Measurements from ENCODE around the gene LMF2. TPM values are rescaled to one million over a fixed set of nuclear protein-coding genes. Genes with fewer than 3 reads are reported as not detected.

LMF2 gene
- total RNA-seq, 2 donors from 2014 or later: 147 to 158 TPM

DNA sequence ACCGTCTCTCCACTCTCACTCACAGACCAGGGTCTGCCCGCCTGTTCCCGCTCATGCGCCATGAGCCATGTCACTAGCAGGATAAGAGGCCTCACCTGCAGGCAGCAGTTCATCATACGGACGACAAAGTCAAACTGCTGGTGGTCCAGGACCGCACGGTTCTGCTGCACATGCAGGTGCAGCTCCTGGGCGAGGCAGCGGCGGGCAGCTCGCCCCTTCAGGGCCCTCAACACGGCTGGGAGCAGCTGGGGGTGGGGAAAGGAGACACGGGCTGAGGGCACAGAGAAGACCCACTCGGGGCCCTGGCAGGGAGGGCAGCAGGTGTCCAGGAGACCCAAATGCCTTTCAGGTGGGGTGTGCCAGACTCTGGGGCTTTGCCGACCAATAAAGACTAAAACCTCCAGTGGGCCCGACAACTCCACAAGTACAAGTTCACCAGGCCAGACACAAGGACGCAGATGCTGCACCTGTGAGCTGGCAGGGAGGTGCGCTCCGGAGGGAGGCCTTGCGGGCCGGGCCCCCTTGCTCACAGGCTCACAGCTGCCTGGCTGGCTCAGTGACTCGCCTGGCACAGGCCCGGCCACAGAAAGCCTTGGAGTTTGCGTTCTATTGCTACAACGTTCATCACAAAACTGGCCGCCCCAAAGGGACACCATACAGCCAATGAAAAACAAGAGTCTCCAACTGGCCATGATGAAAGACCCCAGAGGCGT, 44.2 kb downstream of the LMF2 start:
- H3K36me3 ChIP-seq (replicated peaks in 1 of 2; ENCODE audit: insufficient read depth in 1 of 2, low read depth in 2 of 2): peaks cover 49 to 69% of the 10 kb centered on the region in 2 donors
- whole genome bisulfite sequencing, 2 donors: 90 to 92% methylated on average over 17 to 28 of the region's 28 CpGs

DNA sequence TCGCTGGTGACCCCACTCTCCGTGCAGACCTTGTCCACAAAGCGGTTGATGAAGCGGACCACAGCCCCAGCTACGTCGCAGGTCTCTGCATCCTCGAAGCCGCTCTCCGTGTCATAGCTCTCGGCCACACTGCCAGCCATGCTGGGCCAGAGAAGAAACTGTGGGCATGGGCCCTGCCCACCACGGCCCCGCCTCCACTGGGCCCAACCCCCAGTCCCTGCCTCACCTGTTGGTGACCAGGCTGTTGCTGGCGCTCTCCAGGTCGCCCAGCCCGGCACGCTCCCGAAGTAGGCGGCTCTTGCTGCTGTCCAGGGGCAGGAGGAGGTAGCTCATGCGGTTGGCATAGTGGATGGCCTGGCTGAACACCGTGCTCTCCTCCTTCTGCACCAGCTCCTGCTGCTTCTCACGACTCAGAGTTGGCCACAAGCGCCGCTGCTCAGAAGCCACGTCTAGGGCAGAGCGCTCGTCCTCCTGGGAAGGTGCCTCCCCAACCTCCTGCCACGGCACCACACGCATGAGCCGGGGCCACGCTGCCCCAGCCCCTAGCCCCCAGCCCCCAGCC, 45.4 kb downstream of the LMF2 start:
- H3K4me3 ChIP-seq: no peak overlapping the region
- ATAC-seq (no peak), DNase-seq (no peak)
- intact Hi-C loops (cut with DNase I): no loop called here
- H3K27ac ChIP-seq: no peak overlapping the region
- no peaks in the 10 kb centered on the region for H3K27me3 ChIP-seq
- H3K9me3 ChIP-seq: no peaks in the 10 kb centered on the region
- H3K4me1 ChIP-seq: no peaks in the 10 kb centered on the region
- peaks cover 48 to 65% of the 10 kb centered on the region in 2 donors for H3K36me3 ChIP-seq (replicated peaks in 1 of 2; ENCODE audit: insufficient read depth in 1 of 2, low read depth in 2 of 2)
- 90 to 94% methylated on average over 20 to 29 of the region's 30 CpGs for WGBS, 2 donors
- no peak for TF ChIP-seq POLR2A (IDR thresholded peaks at IDR 0.05)
- TF ChIP-seq, protein P1, sequence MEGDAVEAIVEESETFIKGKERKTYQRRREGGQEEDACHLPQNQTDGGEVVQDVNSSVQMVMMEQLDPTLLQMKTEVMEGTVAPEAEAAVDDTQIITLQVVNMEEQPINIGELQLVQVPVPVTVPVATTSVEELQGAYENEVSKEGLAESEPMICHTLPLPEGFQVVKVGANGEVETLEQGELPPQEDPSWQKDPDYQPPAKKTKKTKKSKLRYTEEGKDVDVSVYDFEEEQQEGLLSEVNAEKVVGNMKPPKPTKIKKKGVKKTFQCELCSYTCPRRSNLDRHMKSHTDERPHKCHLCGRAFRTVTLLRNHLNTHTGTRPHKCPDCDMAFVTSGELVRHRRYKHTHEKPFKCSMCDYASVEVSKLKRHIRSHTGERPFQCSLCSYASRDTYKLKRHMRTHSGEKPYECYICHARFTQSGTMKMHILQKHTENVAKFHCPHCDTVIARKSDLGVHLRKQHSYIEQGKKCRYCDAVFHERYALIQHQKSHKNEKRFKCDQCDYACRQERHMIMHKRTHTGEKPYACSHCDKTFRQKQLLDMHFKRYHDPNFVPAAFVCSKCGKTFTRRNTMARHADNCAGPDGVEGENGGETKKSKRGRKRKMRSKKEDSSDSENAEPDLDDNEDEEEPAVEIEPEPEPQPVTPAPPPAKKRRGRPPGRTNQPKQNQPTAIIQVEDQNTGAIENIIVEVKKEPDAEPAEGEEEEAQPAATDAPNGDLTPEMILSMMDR (IDR thresholded peaks at IDR 0.05): no peak

More for the DNA sequence above, 44.2 kb downstream of the LMF2 start:
- no peaks in the 10 kb centered on the region for H3K27me3 ChIP-seq
- H3K27ac ChIP-seq: no peak overlapping the region
- no peak for DNase-seq
- H3K4me1 ChIP-seq: no peaks in the 10 kb centered on the region
- no peak overlapping the region for H3K4me3 ChIP-seq
- intact Hi-C loops (cut with DNase I): no loop called here
- H3K9me3 ChIP-seq: no peaks in the 10 kb centered on the region
- ATAC-seq: no peak
- no peak for TF ChIP-seq POLR2A (IDR thresholded peaks at IDR 0.05)
- TF ChIP-seq, protein P1 (IDR thresholded peaks at IDR 0.05): no peak

DNA sequence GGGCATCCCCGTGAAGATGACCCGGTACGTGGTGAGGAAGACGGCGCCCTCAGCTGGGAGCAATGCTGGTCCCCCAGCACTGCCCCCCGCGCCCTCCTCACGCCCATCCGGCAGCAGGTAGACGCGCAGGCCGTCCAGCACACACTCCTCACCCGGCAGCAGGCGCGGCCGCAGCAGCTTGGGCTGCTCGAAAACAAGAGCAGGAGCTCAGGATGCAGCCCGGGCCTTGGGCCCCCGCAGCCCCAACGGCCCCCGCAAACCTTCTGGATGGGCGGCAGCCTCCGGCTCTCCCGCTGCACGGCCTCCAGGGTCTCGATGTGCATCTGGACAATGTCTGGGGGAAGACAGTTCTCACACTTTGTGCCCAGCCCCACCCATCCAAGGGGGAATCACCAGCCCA, 46.0 kb downstream of the LMF2 start:
- WGBS, 2 donors: 91 to 92% methylated on average over 4 to 22 of the region's 26 CpGs
- TF ChIP-seq, protein P1 (IDR thresholded peaks at IDR 0.05): no peak
- TF ChIP-seq POLR2A (IDR thresholded peaks at IDR 0.05): no peak
- Histone ChIP-seq H3K36me3 (replicated peaks in 1 of 2; ENCODE audit: insufficient read depth in 1 of 2, low read depth in 2 of 2) (peaks cover 43 to 61% of the 10 kb centered on the region in 2 donors), H3K27ac (no peak overlapping the region), H3K27me3 (no peaks in the 10 kb centered on the region), H3K9me3 (no peaks in the 10 kb centered on the region), H3K4me1 (no peaks in the 10 kb centered on the region), H3K4me3 (no peak overlapping the region)
- DNase-seq (no peak), ATAC-seq (no peak)
- intact Hi-C loops (cut with DNase I): no loop called here

DNA sequence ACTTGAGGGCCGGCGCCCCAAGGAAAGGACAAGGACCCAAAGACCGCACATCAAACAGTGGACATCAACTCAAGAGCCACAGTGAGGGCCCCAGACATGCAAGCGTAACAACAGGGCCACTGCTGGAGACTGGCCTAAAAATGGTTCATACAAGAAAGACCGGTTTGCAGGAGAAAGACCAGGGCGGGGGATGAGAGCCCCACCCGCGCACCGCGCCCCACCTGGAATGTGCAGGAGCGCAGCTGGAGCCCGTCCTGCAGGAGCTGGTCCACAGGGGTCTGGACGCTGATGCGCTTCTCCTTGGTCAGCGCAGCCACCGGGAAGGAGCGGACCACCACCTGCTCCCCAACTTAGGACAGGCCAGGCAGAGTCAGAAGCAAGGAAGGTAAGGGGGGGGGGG, 46.6 kb downstream of the LMF2 start:
- DNase-seq: no peak
- no peaks in the 10 kb centered on the region for H3K27me3 ChIP-seq
- ATAC-seq: no peak
- no peaks in the 10 kb centered on the region for H3K9me3 ChIP-seq
- intact Hi-C loops (cut with DNase I): no loop called here
- TF ChIP-seq, protein P1 (IDR thresholded peaks at IDR 0.05): no peak
- H3K4me3 ChIP-seq: no peak overlapping the region
- peaks cover 38 to 59% of the 10 kb centered on the region in 2 donors for H3K36me3 ChIP-seq (replicated peaks in 1 of 2; ENCODE audit: insufficient read depth in 1 of 2, low read depth in 2 of 2)
- WGBS, 2 donors: 96 to 100% methylated on average over 4 to 17 of the region's 17 CpGs
- H3K4me1 ChIP-seq: no peaks in the 10 kb centered on the region
- no peak overlapping the region for H3K27ac ChIP-seq

All from body of pancreas (tissue), 4 donors.